CD4-positive, alpha-beta T cell (primary cell): Measurements from ENCODE around the gene TSSK6. TPM values are rescaled to one million over a fixed set of nuclear protein-coding genes. Genes with fewer than 3 reads are reported as not detected.

Source experiments
- ATAC-seq: fragments of 200-7000 bp; cut with Tn5 transposase; one replicate; pipeline ENCODE4 v1.10.0; 2022; ENCODE audit warnings: mild to moderate bottlenecking; ENCODE audit not compliant: poor library complexity
- CTCF ChIA-PET: fragments of 350-600 bp; sonication (Branson Sonifier 250); formaldehyde crosslinking; loops from one replicate; lab custom pipeline; 2021; ENCODE audit warnings: antibody characterized with exemption, inconsistent platforms; lab: Charles Lee
- POLR2A ChIA-PET: fragments of 350-600 bp; sonication (Branson Sonifier 250); formaldehyde crosslinking; loops from one replicate; lab custom pipeline; 2021; ENCODE audit warnings: antibody characterized with exemption, inconsistent platforms; lab: Charles Lee
- DNase-seq, 14 experiments: peaks; one replicate each; pipeline ENCODE4 v3.0.0-alpha.2; 2013 to 2020; ENCODE audit warnings: mixed read lengths in 2 of 14
- H3K27ac ChIP-seq, 2 donors: one replicate each; pipeline versions ENCODE4 v1.5.1 to v1.7.0; 2013; ENCODE audit warnings: low read length in 2 of 2, low read depth in 1 of 2, mild to moderate bottlenecking in 1 of 2
- H3K27me3 ChIP-seq, 2 experiments: 1 replicate in 1 of 2; 2 replicates in 1 of 2; pipeline versions ENCODE4 v1.6.1 to v1.7.0; 2013; ENCODE audit warnings: low read length in 2 of 2, control low read depth in 1 of 2, mild to moderate bottlenecking in 1 of 2, moderate library complexity in 1 of 2; ENCODE audit not compliant: insufficient read depth in 2 of 2, control insufficient read depth in 1 of 2
- H3K36me3 ChIP-seq: one replicate; pipeline ENCODE4 v1.6.1; 2013; ENCODE audit warnings: low read length, control low read depth; ENCODE audit not compliant: insufficient read depth
- H3K4me1 ChIP-seq: one replicate; pipeline ENCODE4 v1.6.1; 2013; ENCODE audit warnings: low read length, control low read depth; ENCODE audit not compliant: insufficient read depth
- H3K4me3 ChIP-seq: one replicate; pipeline ENCODE4 v1.5.1; 2013; ENCODE audit warnings: mild to moderate bottlenecking, low read length, moderate library complexity
- H3K9me3 ChIP-seq, 2 experiments: 1 replicate in 1 of 2; 2 replicates in 1 of 2; pipeline versions ENCODE4 v1.6.1 to v1.7.0; 2013; ENCODE audit warnings: low read length in 2 of 2, mild to moderate bottlenecking in 2 of 2, control low read depth in 1 of 2, moderate library complexity in 1 of 2; ENCODE audit not compliant: control insufficient read depth in 1 of 2, insufficient read depth in 1 of 2
- H3K27ac Mint-ChIP-seq: one replicate; pipeline ENCODE4 v1.8.0; 2020; ENCODE audit warnings: mixed read lengths
- H3K27me3 Mint-ChIP-seq: one replicate; pipeline ENCODE4 v1.8.0; 2021; ENCODE audit warnings: mixed read lengths
- H3K36me3 Mint-ChIP-seq: one replicate; pipeline ENCODE4 v1.8.0; 2021; ENCODE audit warnings: low read depth, mixed read lengths
- H3K4me1 Mint-ChIP-seq: one replicate; pipeline ENCODE4 v1.8.0; 2021; ENCODE audit warnings: low read depth, mixed read lengths
- H3K4me3 Mint-ChIP-seq: one replicate; pipeline ENCODE4 v1.8.0; 2020; ENCODE audit warnings: mild to moderate bottlenecking, mixed read lengths
- H3K9me3 Mint-ChIP-seq: one replicate; pipeline ENCODE4 v1.8.0; 2020; ENCODE audit warnings: mixed read lengths
- intact Hi-C, 2 experiments: fragments of 100-400 bp; cut with DNase I in 1 of 2; cut with micrococcal nuclease in 1 of 2; formaldehyde crosslinking; loops; one replicate each; pipeline versions ENCODE4 v1.15.1 to v1.9.0; 2023 to 2025; cut with DNase I, micrococcal nuclease
- total RNA-seq, 174 experiments: library from RNA in 2 of 174; stranded (reverse) in 2 of 174; gene quantifications; one replicate each; pipeline ENCODE4 v1.2.3 and lab custom pipeline; 2021 to 2026
- TF ChIP-seq, protein P1 (sequence below): fragments of 200-600 bp; IDR thresholded peaks from one replicate; pipeline ENCODE4 v1.8.0; 2022; ENCODE audit warnings: antibody characterized with exemption, mild to moderate bottlenecking

TSSK6 gene
- total RNA-seq, 2 experiments from 2014 or later, result 3.4 to 5.5 TPM

DNA sequence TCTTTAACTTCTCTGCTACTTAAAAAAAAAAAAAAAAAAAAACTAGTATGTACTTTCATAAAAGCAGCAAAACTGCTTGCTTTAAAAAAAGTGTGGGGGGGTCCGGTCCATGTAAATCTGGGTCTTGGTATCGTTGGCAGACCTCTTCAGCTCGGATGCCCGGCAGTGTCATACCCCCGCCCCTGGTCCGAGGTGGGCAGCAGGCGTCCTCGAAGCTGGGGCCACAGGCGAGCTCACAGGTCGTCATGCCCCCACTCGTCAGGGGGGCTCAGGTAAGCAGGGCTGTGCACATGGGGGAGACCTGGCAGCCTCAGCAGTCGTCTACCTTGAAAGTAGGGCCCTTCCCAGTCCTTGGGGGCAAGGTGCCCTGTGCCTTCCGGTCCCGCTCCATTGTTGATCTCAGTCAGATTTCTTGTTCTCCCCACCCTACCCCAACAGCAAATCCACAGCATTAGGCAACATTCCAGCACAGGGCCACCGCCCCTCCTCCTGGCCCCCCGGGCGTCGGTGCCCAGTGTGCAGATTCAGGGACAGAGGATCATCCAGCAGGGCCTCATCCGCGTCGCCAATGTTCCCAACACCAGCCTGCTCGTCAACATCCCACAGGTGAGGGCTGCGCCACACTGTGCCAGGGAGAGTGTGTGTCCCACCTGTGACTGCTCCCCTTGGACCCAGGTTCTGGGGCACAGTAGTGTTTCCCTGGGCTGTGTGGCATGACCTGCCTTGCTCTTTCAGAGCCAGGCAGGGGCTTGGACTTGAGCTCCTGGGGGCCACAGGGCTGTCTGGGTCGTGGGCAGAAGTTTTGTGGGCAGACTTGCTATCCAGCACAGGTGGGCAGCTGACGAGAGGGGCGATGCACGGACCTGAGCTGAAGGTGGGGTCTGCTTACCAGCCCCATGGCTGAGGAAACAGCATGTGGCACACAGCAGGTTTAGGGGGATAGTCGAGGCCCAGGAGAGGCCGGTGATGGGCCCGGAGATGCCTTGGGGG lies 19.4 kb downstream of the TSSK6 start:
- TF ChIP-seq, protein P1, sequence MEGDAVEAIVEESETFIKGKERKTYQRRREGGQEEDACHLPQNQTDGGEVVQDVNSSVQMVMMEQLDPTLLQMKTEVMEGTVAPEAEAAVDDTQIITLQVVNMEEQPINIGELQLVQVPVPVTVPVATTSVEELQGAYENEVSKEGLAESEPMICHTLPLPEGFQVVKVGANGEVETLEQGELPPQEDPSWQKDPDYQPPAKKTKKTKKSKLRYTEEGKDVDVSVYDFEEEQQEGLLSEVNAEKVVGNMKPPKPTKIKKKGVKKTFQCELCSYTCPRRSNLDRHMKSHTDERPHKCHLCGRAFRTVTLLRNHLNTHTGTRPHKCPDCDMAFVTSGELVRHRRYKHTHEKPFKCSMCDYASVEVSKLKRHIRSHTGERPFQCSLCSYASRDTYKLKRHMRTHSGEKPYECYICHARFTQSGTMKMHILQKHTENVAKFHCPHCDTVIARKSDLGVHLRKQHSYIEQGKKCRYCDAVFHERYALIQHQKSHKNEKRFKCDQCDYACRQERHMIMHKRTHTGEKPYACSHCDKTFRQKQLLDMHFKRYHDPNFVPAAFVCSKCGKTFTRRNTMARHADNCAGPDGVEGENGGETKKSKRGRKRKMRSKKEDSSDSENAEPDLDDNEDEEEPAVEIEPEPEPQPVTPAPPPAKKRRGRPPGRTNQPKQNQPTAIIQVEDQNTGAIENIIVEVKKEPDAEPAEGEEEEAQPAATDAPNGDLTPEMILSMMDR, result no peak
- Histone ChIP-seq H3K4me3 (no peak overlapping the region), H3K9me3 (no peaks in the 10 kb centered on the region), H3K27ac (no peak overlapping the region), H3K4me1 (peaks cover under 1% of the 10 kb centered on the region), H3K27me3 (no peaks in the 10 kb centered on the region), H3K36me3 (peaks cover 93% of the 10 kb centered on the region)
- DNase-seq (no peak), ATAC-seq (no peak)
- Mint-ChIP-seq H3K9me3 (no peaks in the 10 kb centered on the region), H3K36me3 (peaks cover 66% of the 10 kb centered on the region), H3K27me3 (no peaks in the 10 kb centered on the region), H3K4me3 (no peak overlapping the region), H3K27ac (no peak overlapping the region), H3K4me1 (no peaks in the 10 kb centered on the region)
- CTCF ChIA-PET, result interaction anchor here (0.6 kb wide), 1 partner anchor 91 kb away, joined by 3 read pairs; no protein-coding TSS in a partner anchor
- intact Hi-C loops, result no loop called here
- POLR2A ChIA-PET, result no interaction called here

DNA sequence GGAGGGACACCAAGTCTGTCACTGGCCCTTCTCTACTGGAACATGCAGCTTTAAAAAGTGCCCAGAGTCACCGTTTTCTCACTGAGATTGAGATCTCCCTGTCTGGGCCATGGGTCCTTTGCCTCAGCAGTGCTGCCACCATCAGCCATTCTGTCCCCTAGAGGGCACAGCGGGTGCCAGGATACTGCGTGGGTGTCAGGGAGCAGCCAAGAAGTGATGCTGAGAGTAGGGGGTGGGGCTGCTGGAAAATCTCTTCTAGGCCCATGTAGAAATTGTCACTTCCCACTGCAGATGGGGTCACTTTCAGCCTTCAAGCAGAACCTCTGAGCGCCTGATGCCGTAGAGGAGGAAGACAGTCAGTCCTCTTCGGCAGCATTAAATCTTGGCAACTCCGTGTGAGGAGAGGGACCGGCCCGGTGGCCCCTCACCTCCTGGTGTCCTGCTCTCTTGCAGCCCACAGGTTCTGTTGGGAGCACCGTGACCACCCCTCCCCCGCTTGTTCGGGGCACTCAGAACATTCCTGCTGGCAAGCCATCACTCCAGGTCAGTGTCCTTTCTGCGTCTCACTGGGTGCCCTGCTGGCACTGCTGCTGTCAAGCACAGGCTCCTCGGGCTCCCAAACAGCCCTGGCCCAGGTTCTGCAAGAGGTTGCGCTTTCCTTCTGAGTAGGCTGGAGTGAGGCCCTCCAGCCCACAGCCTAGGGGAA lies 21.4 kb downstream of the TSSK6 start:
- Mint-ChIP-seq H3K4me3 (no peak overlapping the region), H3K36me3 (peaks cover 64% of the 10 kb centered on the region), H3K4me1 (peaks cover 17% of the 10 kb centered on the region), H3K27me3 (no peaks in the 10 kb centered on the region), H3K27ac (no peak overlapping the region), H3K9me3 (no peaks in the 10 kb centered on the region)
- no peaks in the 10 kb centered on the region for H3K27me3 ChIP-seq
- no peak overlapping the region for H3K4me3 ChIP-seq
- DNase-seq (no peak), ATAC-seq (no peak)
- peaks cover 74% of the 10 kb centered on the region for H3K36me3 ChIP-seq
- POLR2A ChIA-PET, result interaction anchor here (0.6 kb wide), 1 partner anchor 118 kb away, joined by 3 read pairs; no protein-coding TSS in a partner anchor
- no peak overlapping the region for H3K27ac ChIP-seq
- TF ChIP-seq, protein P1, result no peak
- intact Hi-C loops, result loop anchor here in 1 of 2 experiments (5.0 kb wide), 3 partner anchors 107 to 307 kb away; partner anchors contain the start of genes MAU2 and SUGP1
- H3K9me3 ChIP-seq, result no peaks in the 10 kb centered on the region
- CTCF ChIA-PET, result interaction anchor here (1.2 kb wide), 1 partner anchor 37 kb away, joined by 3 read pairs; no protein-coding TSS in a partner anchor
- peaks cover 19% of the 10 kb centered on the region for H3K4me1 ChIP-seq

DNA sequence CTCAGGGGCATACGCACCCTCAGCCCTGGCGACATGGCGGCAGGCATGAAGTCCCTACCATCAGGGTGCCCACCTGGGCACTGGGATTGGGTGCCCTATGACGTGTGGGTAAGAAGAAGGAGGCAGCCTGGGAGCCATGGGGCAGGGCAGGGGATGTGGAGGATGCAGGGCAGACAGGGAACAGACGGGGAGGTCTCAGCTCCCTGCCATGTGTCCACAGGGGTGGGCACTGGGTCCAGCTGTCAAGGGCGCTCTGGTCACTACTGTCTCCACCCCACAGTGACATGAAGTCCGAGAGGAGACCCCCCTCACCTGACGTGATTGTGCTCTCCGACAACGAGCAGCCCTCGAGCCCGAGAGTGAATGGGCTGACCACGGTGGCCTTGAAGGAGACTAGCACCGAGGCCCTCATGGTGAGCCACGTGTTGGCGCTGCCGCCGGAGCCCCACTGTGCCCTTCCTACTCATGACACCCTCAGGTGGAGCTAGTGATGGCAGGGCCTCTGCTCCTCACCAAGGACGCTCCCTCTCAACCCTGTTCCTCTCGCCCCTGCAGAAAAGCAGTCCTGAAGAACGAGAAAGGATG lies 23.2 kb downstream of the TSSK6 start:
- H3K27me3 Mint-ChIP-seq, result no peaks in the 10 kb centered on the region
- Histone ChIP-seq H3K36me3 (peaks cover 61% of the 10 kb centered on the region), H3K27me3 (no peaks in the 10 kb centered on the region), H3K9me3 (no peaks in the 10 kb centered on the region), H3K4me1 (peaks cover 38% of the 10 kb centered on the region), H3K27ac (no peak overlapping the region), H3K4me3 (no peak overlapping the region)
- H3K4me3 Mint-ChIP-seq, result no peak overlapping the region
- no peak for ATAC-seq
- intact Hi-C loops, result loop anchor here in 1 of 2 experiments (5.0 kb wide), 3 partner anchors 105 to 305 kb away; partner anchors contain the start of genes MAU2 and SUGP1
- no peak overlapping the region for H3K27ac Mint-ChIP-seq
- POLR2A ChIA-PET, result interaction anchor here (7.0 kb wide), 1 partner anchor 126 kb away, joined by 81 read pairs; no protein-coding TSS in a partner anchor
- no peak for DNase-seq
- H3K4me1 Mint-ChIP-seq, result peaks cover 34% of the 10 kb centered on the region
- H3K9me3 Mint-ChIP-seq, result no peaks in the 10 kb centered on the region
- peaks cover 50% of the 10 kb centered on the region for H3K36me3 Mint-ChIP-seq
- TF ChIP-seq, protein P1, result no peak
- CTCF ChIA-PET, result interaction anchor here (3.6 kb wide), 1 partner anchor 129 kb away, joined by 33 read pairs; no protein-coding TSS in a partner anchor
